Measurements from ENCODE around the gene ARFGAP1.
A peak's percentile ranks its signal among the peaks of the same experiment; 100 is the strongest.

The ARFGAP1 gene

DNA sequence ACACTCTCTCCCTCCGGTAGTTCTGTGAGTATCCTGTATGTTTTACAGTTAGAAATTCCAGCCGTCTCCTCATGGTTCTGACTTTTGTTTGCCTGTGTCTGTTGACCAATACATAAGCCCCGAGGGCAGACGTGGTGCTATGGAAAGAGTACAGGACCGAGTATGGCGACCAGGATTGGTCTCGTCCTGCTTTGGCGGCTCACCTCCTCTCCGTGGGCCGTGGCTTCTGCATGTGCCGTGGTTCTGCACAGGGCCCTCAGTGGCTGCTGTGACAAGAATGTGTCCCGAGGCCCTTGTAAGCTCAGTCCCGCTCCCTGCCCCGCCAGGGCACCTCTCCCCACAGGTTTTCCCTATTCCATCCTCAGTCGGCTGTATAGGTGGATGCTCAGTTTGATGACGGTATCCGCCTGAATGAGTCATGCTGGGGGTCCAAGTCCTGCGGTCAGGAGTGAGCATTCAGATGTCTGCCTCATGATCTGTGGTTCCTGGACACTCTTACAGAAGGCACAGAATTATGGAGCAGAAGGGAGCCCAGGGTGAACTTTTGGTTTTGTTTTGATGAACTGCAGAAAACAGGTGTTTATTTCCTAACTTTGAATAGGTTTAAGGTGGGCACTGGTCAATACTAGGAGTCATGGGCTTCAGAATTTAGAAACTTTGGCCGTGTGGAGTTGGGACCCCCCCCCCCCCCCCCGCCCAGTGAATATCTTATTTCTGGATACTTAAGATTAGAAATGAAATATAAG is 1.2 kb downstream of the ARFGAP1 start:
- peak overlapping the region; percentile 94 for H3K4me3 Mint-ChIP-seq
- DNase-seq (ENCODE audit: low spot score), result no peak
- peaks cover 12% of the 10 kb centered on the region for H3K36me3 Mint-ChIP-seq (ENCODE audit: low read depth)
- no peaks in the 10 kb centered on the region for H3K9me3 Mint-ChIP-seq
- no peaks in the 10 kb centered on the region for H3K27me3 Mint-ChIP-seq (ENCODE audit: low read depth)
- H3K27ac Mint-ChIP-seq, result peak overlapping the region; percentile 86
- H3K4me1 Mint-ChIP-seq (ENCODE audit: low read depth), result peaks cover 18% of the 10 kb centered on the region

- Mint-ChIP-seq H3K27ac (peak overlapping the region; percentile 45), H3K27me3 (ENCODE audit: low read depth) (no peaks in the 10 kb centered on the region), H3K9me3 (no peaks in the 10 kb centered on the region), H3K36me3 (ENCODE audit: low read depth) (peaks cover 16% of the 10 kb centered on the region), H3K4me3 (peak overlapping the region; percentile 59), H3K4me1 (ENCODE audit: low read depth) (peaks cover 18% of the 10 kb centered on the region)
- no peak for DNase-seq (ENCODE audit: low spot score)
These were observed 2.0 kb downstream of the ARFGAP1 start for GRCh38 chr20:63274381-63275228.

DNA sequence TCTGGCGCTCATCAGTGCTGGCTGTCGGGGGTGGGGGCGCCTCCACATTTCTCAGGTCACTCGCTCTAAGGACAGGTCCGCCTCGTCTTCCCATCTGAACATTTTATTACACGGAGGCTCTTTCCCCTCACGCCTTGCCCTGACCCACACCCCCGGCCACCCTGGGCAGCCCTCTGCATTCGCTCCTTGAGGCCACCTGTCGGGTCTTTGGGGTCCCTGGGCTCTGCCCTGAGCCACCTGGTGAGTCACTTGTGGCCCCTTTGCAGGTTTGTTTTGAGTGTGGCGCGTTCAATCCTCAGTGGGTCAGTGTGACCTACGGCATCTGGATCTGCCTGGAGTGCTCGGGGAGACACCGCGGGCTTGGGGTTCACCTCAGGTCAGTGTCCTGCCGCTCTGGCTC is 3.2 kb downstream of the ARFGAP1 start:
- Mint-ChIP-seq H3K27ac (no peak overlapping the region), H3K27me3 (ENCODE audit: low read depth) (no peaks in the 10 kb centered on the region), H3K9me3 (no peaks in the 10 kb centered on the region), H3K4me3 (no peak overlapping the region), H3K36me3 (ENCODE audit: low read depth) (peaks cover 22% of the 10 kb centered on the region), H3K4me1 (ENCODE audit: low read depth) (peaks cover 18% of the 10 kb centered on the region)
- no peak for DNase-seq (ENCODE audit: low spot score)

GRCh38 chr20:63276956-63277355 is 4.3 kb downstream of the ARFGAP1 start:
- Mint-ChIP-seq H3K27ac (no peak overlapping the region), H3K9me3 (no peaks in the 10 kb centered on the region), H3K36me3 (ENCODE audit: low read depth) (peaks cover 22% of the 10 kb centered on the region), H3K4me3 (no peak overlapping the region), H3K27me3 (ENCODE audit: low read depth) (no peaks in the 10 kb centered on the region), H3K4me1 (ENCODE audit: low read depth) (peaks cover 15% of the 10 kb centered on the region)
- DNase-seq (ENCODE audit: low spot score), result no peak

GRCh38 chr20:63277466-63278272 is 5.1 kb downstream of the ARFGAP1 start:
- H3K9me3 Mint-ChIP-seq, result no peaks in the 10 kb centered on the region
- no peak overlapping the region for H3K27ac Mint-ChIP-seq
- no peak for DNase-seq (ENCODE audit: low spot score)
- no peak overlapping the region for H3K4me3 Mint-ChIP-seq
- H3K36me3 Mint-ChIP-seq (ENCODE audit: low read depth), result peaks cover 22% of the 10 kb centered on the region
- no peaks in the 10 kb centered on the region for H3K27me3 Mint-ChIP-seq (ENCODE audit: low read depth)
- peaks cover 15% of the 10 kb centered on the region for H3K4me1 Mint-ChIP-seq (ENCODE audit: low read depth)

DNA sequence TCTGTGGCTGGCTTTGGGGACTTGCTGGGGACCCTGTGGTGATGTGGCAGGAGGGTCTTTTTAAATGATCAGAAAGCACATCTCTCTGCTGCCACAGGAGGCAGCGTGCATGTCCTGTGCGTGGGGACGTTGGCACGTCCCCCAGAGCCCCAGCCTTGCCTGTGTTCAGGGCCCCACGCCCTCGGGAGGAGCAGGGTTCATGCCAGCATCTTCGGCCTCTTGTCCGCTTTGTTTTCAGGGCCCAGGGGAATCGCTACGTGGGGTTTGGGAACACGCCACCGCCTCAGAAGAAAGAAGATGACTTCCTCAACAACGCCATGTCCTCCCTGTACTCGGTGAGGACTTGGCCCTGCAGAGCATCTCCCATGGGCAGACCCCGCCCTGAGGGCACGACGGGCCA is 6.0 kb downstream of the ARFGAP1 start:
- Mint-ChIP-seq H3K27ac (no peak overlapping the region), H3K4me3 (no peak overlapping the region), H3K9me3 (no peaks in the 10 kb centered on the region), H3K27me3 (ENCODE audit: low read depth) (no peaks in the 10 kb centered on the region), H3K4me1 (ENCODE audit: low read depth) (peaks cover 12% of the 10 kb centered on the region), H3K36me3 (ENCODE audit: low read depth) (peaks cover 20% of the 10 kb centered on the region)
- no peak for DNase-seq (ENCODE audit: low spot score)

- Mint-ChIP-seq H3K4me1 (ENCODE audit: low read depth) (peaks cover 3% of the 10 kb centered on the region), H3K27ac (no peak overlapping the region), H3K9me3 (no peaks in the 10 kb centered on the region), H3K4me3 (no peak overlapping the region), H3K36me3 (ENCODE audit: low read depth) (peaks cover 18% of the 10 kb centered on the region), H3K27me3 (ENCODE audit: low read depth) (no peaks in the 10 kb centered on the region)
- DNase-seq (ENCODE audit: low spot score), result no peak
These were observed 7.3 kb downstream of the ARFGAP1 start for GRCh38 chr20:63279931-63280330.

DNA sequence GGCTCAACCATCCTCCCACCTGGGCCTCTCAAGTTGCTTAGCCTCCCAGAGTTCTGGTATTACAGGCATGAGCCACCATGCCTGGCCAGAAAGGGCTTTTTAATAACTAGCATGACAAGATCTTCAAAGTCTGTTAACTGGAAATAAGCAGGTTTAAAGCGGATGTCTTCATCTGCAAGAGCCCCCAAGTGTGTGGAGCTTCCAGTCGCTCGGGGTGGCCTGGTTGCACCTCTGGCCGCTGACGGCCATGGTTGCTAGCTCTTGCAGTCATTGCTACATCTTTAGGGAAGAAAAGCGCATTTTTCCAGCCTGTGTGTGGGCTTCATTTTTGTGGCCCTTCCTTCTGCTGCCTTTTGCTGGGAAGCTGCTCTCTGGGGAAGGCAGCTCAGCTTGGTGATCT is 7.8 kb downstream of the ARFGAP1 start:
- Mint-ChIP-seq H3K4me3 (no peak overlapping the region), H3K27ac (no peak overlapping the region), H3K4me1 (ENCODE audit: low read depth) (peaks cover under 1% of the 10 kb centered on the region), H3K27me3 (ENCODE audit: low read depth) (no peaks in the 10 kb centered on the region), H3K36me3 (ENCODE audit: low read depth) (peaks cover 18% of the 10 kb centered on the region), H3K9me3 (no peaks in the 10 kb centered on the region)
- no peak for DNase-seq (ENCODE audit: low spot score)

DNA sequence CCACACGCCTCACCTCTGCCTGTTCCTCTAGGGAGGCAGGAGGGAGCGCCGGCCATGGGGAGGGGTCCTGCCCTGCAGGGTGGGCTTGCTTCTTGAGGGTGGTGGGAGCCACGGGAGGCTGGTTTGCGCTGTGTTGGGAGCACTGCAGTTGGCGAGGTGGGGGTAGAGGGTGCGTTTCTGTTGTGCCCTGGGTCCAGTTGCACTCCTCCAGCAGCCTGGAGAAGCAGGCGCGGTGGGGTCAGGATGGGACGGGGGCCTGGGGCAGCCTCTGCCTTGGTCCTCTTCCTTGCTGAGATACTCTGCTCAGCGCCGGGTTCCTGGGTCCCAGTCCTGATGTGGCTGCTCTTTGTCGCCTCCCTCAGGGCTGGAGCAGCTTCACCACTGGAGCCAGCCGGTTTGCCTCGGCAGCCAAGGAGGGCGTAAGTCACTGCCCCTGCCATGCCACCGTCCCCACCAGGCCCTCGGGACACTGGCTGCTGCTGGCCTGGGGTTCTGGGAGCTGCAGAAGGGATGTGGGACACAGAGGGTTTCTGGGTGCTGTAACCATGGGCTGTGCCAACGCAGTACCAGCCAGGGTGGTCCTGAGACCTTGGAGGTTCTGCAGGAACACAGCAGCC is 8.4 kb downstream of the ARFGAP1 start:
- no peaks in the 10 kb centered on the region for H3K9me3 Mint-ChIP-seq
- no peak overlapping the region for H3K4me3 Mint-ChIP-seq
- no peaks in the 10 kb centered on the region for H3K4me1 Mint-ChIP-seq (ENCODE audit: low read depth)
- no peak overlapping the region for H3K27ac Mint-ChIP-seq
- H3K36me3 Mint-ChIP-seq (ENCODE audit: low read depth), result peaks cover 21% of the 10 kb centered on the region
- no peak for DNase-seq (ENCODE audit: low spot score)
- H3K27me3 Mint-ChIP-seq (ENCODE audit: low read depth), result no peaks in the 10 kb centered on the region

GRCh38 chr20:63281742-63282665 is 9.4 kb downstream of the ARFGAP1 start:
- H3K4me3 Mint-ChIP-seq, result no peak overlapping the region
- H3K27ac Mint-ChIP-seq, result no peak overlapping the region
- peaks cover 15% of the 10 kb centered on the region for H3K36me3 Mint-ChIP-seq (ENCODE audit: low read depth)
- no peak for DNase-seq (ENCODE audit: low spot score)
- no peaks in the 10 kb centered on the region for H3K4me1 Mint-ChIP-seq (ENCODE audit: low read depth)
- H3K9me3 Mint-ChIP-seq, result no peaks in the 10 kb centered on the region
- no peaks in the 10 kb centered on the region for H3K27me3 Mint-ChIP-seq (ENCODE audit: low read depth)

GRCh38 chr20:63282946-63283345 is 10.3 kb downstream of the ARFGAP1 start:
- Mint-ChIP-seq H3K4me3 (no peak overlapping the region), H3K4me1 (ENCODE audit: low read depth) (no peaks in the 10 kb centered on the region), H3K27me3 (ENCODE audit: low read depth) (no peaks in the 10 kb centered on the region), H3K9me3 (no peaks in the 10 kb centered on the region), H3K27ac (no peak overlapping the region), H3K36me3 (ENCODE audit: low read depth) (peaks cover 16% of the 10 kb centered on the region)
- DNase-seq (ENCODE audit: low spot score), result no peak

DNA sequence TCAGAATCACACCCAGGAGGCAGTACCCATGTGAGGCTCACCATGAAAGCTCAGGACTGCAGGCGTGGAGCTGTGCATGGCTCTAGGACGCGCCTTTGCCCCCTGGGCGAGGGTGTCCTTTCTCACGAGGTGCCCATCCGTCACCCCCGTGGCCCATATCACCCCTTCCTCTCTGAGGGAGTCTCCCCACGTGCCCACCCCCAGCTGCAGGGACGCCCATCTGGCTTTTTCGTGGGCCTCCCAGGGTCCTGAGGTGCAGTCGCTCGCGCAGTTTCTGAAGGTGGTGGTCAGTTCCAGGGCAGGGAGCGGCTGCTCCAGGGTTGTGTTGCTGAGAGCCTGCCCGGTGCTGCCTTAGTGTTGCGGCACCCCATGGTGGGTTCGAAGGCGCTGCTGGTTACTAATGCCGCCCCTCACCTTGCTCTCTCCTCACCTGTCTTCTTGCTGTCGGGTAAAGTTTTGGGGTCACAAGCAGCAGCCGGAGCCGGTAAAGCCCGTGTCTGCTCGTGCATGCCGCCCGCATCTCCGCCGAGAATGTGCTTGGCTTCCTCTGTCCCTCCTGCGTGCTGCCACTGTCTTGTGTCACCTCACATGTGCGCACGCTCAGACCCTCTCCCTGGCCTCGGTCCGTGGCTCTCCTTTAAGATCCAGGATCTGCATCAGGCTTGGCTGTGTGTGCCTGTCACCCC is 10.9 kb downstream of the ARFGAP1 start:
- DNase-seq (ENCODE audit: low spot score), result no peak
- Mint-ChIP-seq H3K4me1 (ENCODE audit: low read depth) (no peaks in the 10 kb centered on the region), H3K27ac (no peak overlapping the region), H3K4me3 (peak overlapping the region; percentile 49), H3K36me3 (ENCODE audit: low read depth) (peaks cover 15% of the 10 kb centered on the region), H3K27me3 (ENCODE audit: low read depth) (no peaks in the 10 kb centered on the region), H3K9me3 (no peaks in the 10 kb centered on the region)

Measured in T-helper 2 cell treated with Interferon-gamma antibody and Interleukin-4, amounts not matched to agents 5 μg/mL and 100 μg/mL, for 36 hours (primary cell).